T-cell (primary cell): ENCODE measurements around the gene RFK. TPM values are rescaled to one million over a fixed set of nuclear protein-coding genes. Genes with fewer than 3 reads are reported as not detected.

Experiments used
- ATAC-seq, 4 experiments: fragments of 200-7000 bp in 3 of 4; fragments of 150-1000 bp in 1 of 4; cut with Tn5 transposase; replicated peaks in 1 of 4; 1 replicate in 3 of 4; 2 replicates in 1 of 4; pipeline ENCODE4 v1.10.0; 2021; ENCODE audit warnings: moderate library complexity in 3 of 4, mild to moderate bottlenecking in 2 of 4, moderate number of reproducible peaks in 1 of 4
- CTCF ChIA-PET, 2 donors: fragments of 300-600 bp; sonication (Branson Sonifier 250); formaldehyde crosslinking; loops; one replicate each; lab custom pipeline; 2022; ENCODE audit warnings: antibody characterized with exemption in 2 of 2; lab: Charles Lee
- POLR2A ChIA-PET, 2 donors: fragments of 300-600 bp; sonication (Branson Sonifier 250); formaldehyde crosslinking; loops; one replicate each; lab custom pipeline; 2022; ENCODE audit warnings: antibody characterized with exemption in 2 of 2; lab: Charles Lee
- DNase-seq, 35 experiments: peaks; one replicate each; pipeline versions ENCODE4 v3.0.0 to v3.0.0-alpha.2; 2013 to 2023
- H3K27ac ChIP-seq: one replicate; pipeline ENCODE4 v1.5.1; 2013; ENCODE audit warnings: low read length
- H3K27me3 ChIP-seq, 2 experiments: replicated peaks in 1 of 2; 1 replicate in 1 of 2; 2 replicates in 1 of 2; pipeline versions ENCODE4 v1.6.1 to v1.7.0; 2013; ENCODE audit warnings: low read length in 1 of 2, mixed read lengths in 1 of 2; ENCODE audit not compliant: control insufficient read depth in 2 of 2, insufficient read depth in 2 of 2; ENCODE audit errors: extremely low read depth in 1 of 2
- H3K36me3 ChIP-seq, 2 donors: 1 replicate in 1 of 2; 2 replicates in 1 of 2; pipeline versions ENCODE4 v1.6.1 to v1.7.0; 2013; ENCODE audit warnings: low read length in 1 of 2; ENCODE audit not compliant: control insufficient read depth in 2 of 2, insufficient read depth in 1 of 2; ENCODE audit errors: extremely low read depth in 1 of 2
- H3K4me1 ChIP-seq, 2 experiments: 1 replicate in 1 of 2; 2 replicates in 1 of 2; pipeline versions ENCODE4 v1.6.1 to v1.7.0; 2013; ENCODE audit warnings: low read length in 2 of 2, mixed read lengths in 1 of 2; ENCODE audit not compliant: insufficient read depth in 2 of 2, control insufficient read depth in 1 of 2; ENCODE audit errors: extremely low read depth in 1 of 2
- H3K4me3 ChIP-seq, 2 donors: 1 replicate in 1 of 2; 2 replicates in 1 of 2; pipeline versions ENCODE4 v1.5.1 to v1.7.0; 2013; ENCODE audit warnings: mild to moderate bottlenecking in 2 of 2, low read length in 1 of 2, moderate library complexity in 1 of 2; ENCODE audit not compliant: control insufficient read depth in 1 of 2; ENCODE audit errors: extremely low read depth in 1 of 2
- H3K9me3 ChIP-seq: 2 replicates; pipeline ENCODE4 v1.7.0; 2013
- H3K27ac Mint-ChIP-seq, 2 donors: one replicate each; pipeline ENCODE4 v1.8.0; 2020 to 2021; ENCODE audit warnings: mild to moderate bottlenecking in 2 of 2, mixed read lengths in 2 of 2
- H3K27me3 Mint-ChIP-seq, 2 donors: one replicate each; pipeline ENCODE4 v1.8.0; 2021 to 2022; ENCODE audit warnings: mixed read lengths in 2 of 2
- H3K36me3 Mint-ChIP-seq: one replicate; pipeline ENCODE4 v1.8.0; 2021; ENCODE audit warnings: mixed read lengths
- H3K4me1 Mint-ChIP-seq, 3 donors: one replicate each; pipeline ENCODE4 v1.8.0; 2020 to 2022; ENCODE audit warnings: mixed read lengths in 3 of 3, mild to moderate bottlenecking in 1 of 3
- H3K4me3 Mint-ChIP-seq, 3 donors: one replicate each; pipeline ENCODE4 v1.8.0; 2020 to 2022; ENCODE audit warnings: mild to moderate bottlenecking in 3 of 3, mixed read lengths in 3 of 3, moderate library complexity in 3 of 3
- H3K9me3 Mint-ChIP-seq, 3 donors: one replicate each; pipeline ENCODE4 v1.8.0; 2020 to 2022; ENCODE audit warnings: mixed read lengths in 3 of 3
- WGBS: methylation state at CpG from one replicate; pipeline ENCODE4 v1.1.5; 2013; ENCODE audit warnings: missing lambda C conversion rate; ENCODE audit not compliant: insufficient coverage; 5-methylcytosine and 5-hydroxymethylcytosine counted together
- total RNA-seq, 35 experiments: library from RNA in 6 of 35; stranded (reverse) in 6 of 35; fragments of 120-200 nt in 1 of 35; gene quantifications; one replicate each; pipeline versions ENCODE4 v1.2.1 to v1.2.4 and lab custom pipeline; 2013 to 2026

The RFK gene
- total RNA-seq, 5 donors from 2014 or later (not counting 1 experiment from before 2014, with no cell fraction given): 8.9 to 13.5 (median 11.0) TPM

GRCh38 chr9:76359766-76360165 lies 34.5 kb downstream of the RFK start:
- ATAC-seq (no peak), DNase-seq (no peak)
- Histone ChIP-seq H3K27ac (no peak overlapping the region), H3K4me1 (no peaks in the 10 kb centered on the region), H3K4me3 (no peak overlapping the region), H3K36me3 (no peaks in the 10 kb centered on the region), H3K27me3 (no peaks in the 10 kb centered on the region), H3K9me3 (no peaks in the 10 kb centered on the region)
- H3K9me3 Mint-ChIP-seq: no peaks in the 10 kb centered on the region
- H3K36me3 Mint-ChIP-seq: no peaks in the 10 kb centered on the region
- POLR2A ChIA-PET: interaction anchor here in 1 of 2 donors (0.6 kb wide), 1 partner anchor 822 kb away, joined by 5 read pairs; no protein-coding TSS in a partner anchor
- H3K4me3 Mint-ChIP-seq: no peak overlapping the region
- WGBS: no CpG with 5 or more reads among the region's 2 CpGs
- H3K4me1 Mint-ChIP-seq: no peaks in the 10 kb centered on the region
- H3K27ac Mint-ChIP-seq: no peak overlapping the region
- CTCF ChIA-PET: interaction anchor here in 1 of 2 donors (1.1 kb wide), 1 partner anchor 10 kb away, joined by 4 read pairs; no protein-coding TSS in a partner anchor
- H3K27me3 Mint-ChIP-seq: peaks cover 0 to 3% of the 10 kb centered on the region in 2 donors

- H3K36me3 Mint-ChIP-seq: no peaks in the 10 kb centered on the region
- ChIA-PET CTCF (interaction anchor here in 1 of 2 donors (1.1 kb wide), 1 partner anchor 10 kb away, joined by 4 read pairs; no protein-coding TSS in a partner anchor), POLR2A (no interaction called here)
- Histone ChIP-seq H3K27ac (no peak overlapping the region), H3K36me3 (no peaks in the 10 kb centered on the region), H3K27me3 (no peaks in the 10 kb centered on the region), H3K9me3 (no peaks in the 10 kb centered on the region), H3K4me1 (no peaks in the 10 kb centered on the region), H3K4me3 (no peak overlapping the region)
- no peak for ATAC-seq
- no peak overlapping the region for H3K27ac Mint-ChIP-seq
- no peaks in the 10 kb centered on the region for H3K9me3 Mint-ChIP-seq
- H3K4me3 Mint-ChIP-seq: no peak overlapping the region
- no peak for DNase-seq
- 80% methylated on average over 2 of the region's 4 CpGs for WGBS
- H3K4me1 Mint-ChIP-seq: no peaks in the 10 kb centered on the region
- no peaks in the 10 kb centered on the region for H3K27me3 Mint-ChIP-seq
Observed at GRCh38 chr9:76359365-76359764, 34.9 kb downstream of the RFK start.

GRCh38 chr9:76358628-76359280 lies 35.5 kb downstream of the RFK start:
- no peak for DNase-seq
- Mint-ChIP-seq H3K27me3 (peaks cover 0 to 1% of the 10 kb centered on the region in 2 donors), H3K4me3 (no peak overlapping the region), H3K9me3 (no peaks in the 10 kb centered on the region), H3K27ac (no peak overlapping the region), H3K36me3 (no peaks in the 10 kb centered on the region), H3K4me1 (no peaks in the 10 kb centered on the region)
- Histone ChIP-seq H3K27ac (no peak overlapping the region), H3K4me1 (no peaks in the 10 kb centered on the region), H3K27me3 (no peaks in the 10 kb centered on the region), H3K9me3 (no peaks in the 10 kb centered on the region), H3K4me3 (no peak overlapping the region), H3K36me3 (no peaks in the 10 kb centered on the region)
- no CpG with 5 or more reads among the region's 10 CpGs for WGBS
- ATAC-seq: no peak
- ChIA-PET POLR2A (no interaction called here), CTCF (no interaction called here)

GRCh38 chr9:76357555-76357954 lies 36.7 kb downstream of the RFK start:
- ChIA-PET POLR2A (no interaction called here), CTCF (no interaction called here)
- Histone ChIP-seq H3K4me3 (no peak overlapping the region), H3K4me1 (no peaks in the 10 kb centered on the region), H3K27ac (no peak overlapping the region), H3K27me3 (no peaks in the 10 kb centered on the region), H3K9me3 (no peaks in the 10 kb centered on the region), H3K36me3 (no peaks in the 10 kb centered on the region)
- Mint-ChIP-seq H3K9me3 (no peaks in the 10 kb centered on the region), H3K36me3 (no peaks in the 10 kb centered on the region), H3K4me3 (no peak overlapping the region), H3K4me1 (no peaks in the 10 kb centered on the region), H3K27me3 (peaks cover 0 to 1% of the 10 kb centered on the region in 2 donors), H3K27ac (no peak overlapping the region)
- DNase-seq: no peak
- WGBS: no CpG with 5 or more reads among the region's 1 CpG
- no peak for ATAC-seq

GRCh38 chr9:76355886-76356285 lies 38.3 kb downstream of the RFK start:
- H3K36me3 Mint-ChIP-seq: no peaks in the 10 kb centered on the region
- DNase-seq: no peak

GRCh38 chr9:76354221-76354620 lies 40.0 kb downstream of the RFK start:
- ChIA-PET CTCF (no interaction called here), POLR2A (no interaction called here)
- Mint-ChIP-seq H3K36me3 (no peaks in the 10 kb centered on the region), H3K4me1 (no peaks in the 10 kb centered on the region), H3K4me3 (no peak overlapping the region), H3K27me3 (peaks cover 0 to 4% of the 10 kb centered on the region in 2 donors), H3K27ac (no peak overlapping the region), H3K9me3 (no peaks in the 10 kb centered on the region)
- no peak overlapping the region for H3K4me3 ChIP-seq
- H3K27ac ChIP-seq: no peak overlapping the region
- no peaks in the 10 kb centered on the region for H3K9me3 ChIP-seq
- no CpG with 5 or more reads among the region's 3 CpGs for WGBS
- no peaks in the 10 kb centered on the region for H3K4me1 ChIP-seq
- no peaks in the 10 kb centered on the region for H3K27me3 ChIP-seq
- H3K36me3 ChIP-seq: no peaks in the 10 kb centered on the region
- ATAC-seq: no peak
- DNase-seq: no peak

More at GRCh38 chr9:76355886-76356285, 38.3 kb downstream of the RFK start:
- POLR2A ChIA-PET: no interaction called here
- Histone ChIP-seq H3K27me3 (no peaks in the 10 kb centered on the region), H3K27ac (no peak overlapping the region), H3K4me3 (no peak overlapping the region), H3K36me3 (no peaks in the 10 kb centered on the region), H3K4me1 (no peaks in the 10 kb centered on the region), H3K9me3 (no peaks in the 10 kb centered on the region)
- no peak overlapping the region for H3K27ac Mint-ChIP-seq
- CTCF ChIA-PET: no interaction called here
- H3K27me3 Mint-ChIP-seq: peaks cover 0 to 4% of the 10 kb centered on the region in 2 donors
- ATAC-seq: no peak
- no peaks in the 10 kb centered on the region for H3K9me3 Mint-ChIP-seq
- WGBS: 73% methylated on average over 6 of the region's 6 CpGs
- H3K4me1 Mint-ChIP-seq: no peaks in the 10 kb centered on the region
- H3K4me3 Mint-ChIP-seq: no peak overlapping the region
